AG04449 (cell line): Measurements from ENCODE around the gene PRDM11.

Experiments
- CTCF ChIA-PET: fragments of 350-600 bp; formaldehyde crosslinking; extraction: SDS; loops from one replicate; lab custom pipeline; 2021; ENCODE audit warnings: antibody characterized with exemption; lab: Yijun Ruan, JAX
- POLR2A ChIA-PET: fragments of 400-600, 350-600 bp; formaldehyde crosslinking; extraction: SDS; loops from one replicate; lab custom pipeline; 2020; ENCODE audit warnings: antibody characterized with exemption, inconsistent platforms; lab: Yijun Ruan, JAX
- DNase-seq: peaks from one replicate; pipeline ENCODE4 v3.0.0-alpha.2; 2010; ENCODE audit warnings: low read depth, low spot score
- H3K4me3 ChIP-seq: 2 replicates; pipeline ENCODE4 v1.5.1; 2011; ENCODE audit warnings: low read depth, mild to moderate bottlenecking, control low read depth, low read length
- CTCF ChIP-seq: IDR thresholded peaks from one replicate; pipeline ENCODE4 v1.5.1; 2011; ENCODE audit warnings: mild to moderate bottlenecking, moderate library complexity, low read length, control low read depth, inconsistent platforms; ENCODE audit not compliant: insufficient read depth; ENCODE audit errors: missing control alignments

Gene PRDM11

GRCh38 chr11:45267652-45268299 is 121.3 kb downstream of the PRDM11 start:
- ChIA-PET CTCF (interaction anchor here (0.6 to 2.1 kb wide), 3 partner anchors 15 to 162 kb away, joined by 3 to 6 read pairs (median 3); no protein-coding TSS in a partner anchor), POLR2A (no interaction called here)
- no peak for TF ChIP-seq CTCF

GRCh38 chr11:45269678-45270077 is 123.2 kb downstream of the PRDM11 start:
- ChIA-PET CTCF (no interaction called here), POLR2A (no interaction called here)
- no peak for DNase-seq
- H3K4me3 ChIP-seq: no peak overlapping the region
- TF ChIP-seq CTCF: no peak

More at GRCh38 chr11:45267652-45268299, 121.3 kb downstream of the PRDM11 start:
- DNase-seq: no peak
- no peak overlapping the region for H3K4me3 ChIP-seq

GRCh38 chr11:45270946-45271716 is 124.7 kb downstream of the PRDM11 start:
- POLR2A ChIA-PET: no interaction called here
- no peak for DNase-seq
- H3K4me3 ChIP-seq: no peak overlapping the region
- CTCF ChIA-PET: interaction anchor here (0.7 to 1.5 kb wide), 2 partner anchors 21 to 161 kb away, joined by 3 to 4 read pairs; no protein-coding TSS in a partner anchor
- TF ChIP-seq CTCF: no peak

GRCh38 chr11:45272701-45273100 is 126.3 kb downstream of the PRDM11 start:
- no peak for TF ChIP-seq CTCF
- H3K4me3 ChIP-seq: no peak overlapping the region
- no peak for DNase-seq
- CTCF ChIA-PET: interaction anchor here (0.6 to 1.0 kb wide), 2 partner anchors 20 to 501 kb away, joined by 3 to 4 read pairs; no protein-coding TSS in a partner anchor
- POLR2A ChIA-PET: no interaction called here

GRCh38 chr11:45273509-45273908 is 127.1 kb downstream of the PRDM11 start:
- H3K4me3 ChIP-seq: no peak overlapping the region
- ChIA-PET POLR2A (no interaction called here), CTCF (interaction anchor here (0.6 to 1.0 kb wide), 2 partner anchors 21 to 500 kb away, joined by 3 to 4 read pairs; no protein-coding TSS in a partner anchor)
- no peak for DNase-seq
- no peak for TF ChIP-seq CTCF

- no peak for TF ChIP-seq CTCF
- ChIA-PET POLR2A (no interaction called here), CTCF (no interaction called here)
- DNase-seq: no peak
- no peak overlapping the region for H3K4me3 ChIP-seq
Measured at GRCh38 chr11:45274206-45274605, 127.8 kb downstream of the PRDM11 start.
